MM.1S (cell line): Measurements from ENCODE around the gene WIZ.

Source experiments
- DNase-seq: peaks from one replicate; pipeline ENCODE4 v3.0.0-alpha.2; 2015
- H2AFZ ChIP-seq: fragments of 300-600 bp; sonication (generic); 2 replicates; pipeline ENCODE4 v1.6.0; 2016; ENCODE audit warnings: antibody characterized with exemption, low read length
- H3F3A ChIP-seq: fragments of 300-600 bp; sonication (generic); 2 replicates; pipeline ENCODE4 v1.6.1; 2016; ENCODE audit warnings: mild to moderate bottlenecking, antibody characterized with exemption, low read length, moderate library complexity, mixed read lengths; ENCODE audit not compliant: insufficient read depth
- H3K27ac ChIP-seq: fragments of 300-600 bp; sonication (generic); 2 replicates; pipeline ENCODE4 v1.5.1; 2016; ENCODE audit warnings: mild to moderate bottlenecking, low read length
- H3K27me3 ChIP-seq: fragments of 300-600 bp; sonication (generic); replicated peaks from 2 replicates; pipeline ENCODE4 v1.6.0; 2016; ENCODE audit warnings: low read length; ENCODE audit not compliant: insufficient read depth
- H3K36me3 ChIP-seq: fragments of 300-600 bp; sonication (generic); replicated peaks from 2 replicates; pipeline ENCODE4 v1.6.1; 2016; ENCODE audit warnings: mild to moderate bottlenecking, low read length, mixed read lengths; ENCODE audit not compliant: insufficient read depth
- H3K4me1 ChIP-seq: fragments of 300-600 bp; sonication (generic); 2 replicates; pipeline ENCODE4 v1.6.1; 2016; ENCODE audit warnings: low read length, mixed read lengths
- H3K4me2 ChIP-seq: fragments of 300-600 bp; sonication (generic); 2 replicates; pipeline ENCODE4 v1.6.0; 2016; ENCODE audit warnings: low read depth, low read length
- H3K4me3 ChIP-seq: fragments of 300-600 bp; sonication (generic); 2 replicates; pipeline ENCODE4 v1.5.1; 2016; ENCODE audit warnings: low read length, mixed read lengths
- H3K79me2 ChIP-seq: fragments of 300-600 bp; sonication (generic); 2 replicates; pipeline ENCODE4 v1.6.1; 2016; ENCODE audit warnings: mixed run types, low read length, mixed read lengths
- H3K9ac ChIP-seq: fragments of 300-600 bp; sonication (generic); 2 replicates; pipeline ENCODE4 v1.6.1; 2016; ENCODE audit warnings: low read length, mixed read lengths
- H3K9me2 ChIP-seq: fragments of 300-600 bp; sonication (generic); replicated peaks from 2 replicates; pipeline ENCODE4 v1.6.1; 2016; ENCODE audit warnings: mild to moderate bottlenecking, low read length, mixed read lengths; ENCODE audit not compliant: insufficient read depth
- H3K9me3 ChIP-seq: fragments of 300-600 bp; sonication (generic); replicated peaks from 2 replicates; pipeline ENCODE4 v1.6.1; 2016; ENCODE audit warnings: mild to moderate bottlenecking, low read length, mixed read lengths; ENCODE audit not compliant: insufficient read depth
- H4K20me1 ChIP-seq: fragments of 300-600 bp; sonication (generic); 2 replicates; pipeline ENCODE4 v1.6.1; 2016; ENCODE audit warnings: mild to moderate bottlenecking, low read length, moderate library complexity, mixed read lengths; ENCODE audit not compliant: insufficient read depth
- EZH2 ChIP-seq: fragments of 300-600 bp; sonication (generic); optimal IDR thresholded peaks from 2 replicates; pipeline ENCODE3; 2017; ENCODE audit warnings: low read depth, mild to moderate bottlenecking, antibody characterized with exemption, low read length, mixed read lengths
- EZH2phosphoT487 ChIP-seq: fragments of 300-600 bp; sonication (generic); IDR thresholded peaks from 2 replicates; pipeline ENCODE4 v1.6.1; 2018; ENCODE audit warnings: antibody characterized with exemption, low read length
- TF ChIP-seq, protein P1 (sequence below): fragments of 300-600 bp; sonication (generic); IDR thresholded peaks from 2 replicates; pipeline ENCODE4 v1.5.1; 2016; ENCODE audit warnings: antibody characterized with exemption, low read length, mixed read lengths

WIZ gene

DNA sequence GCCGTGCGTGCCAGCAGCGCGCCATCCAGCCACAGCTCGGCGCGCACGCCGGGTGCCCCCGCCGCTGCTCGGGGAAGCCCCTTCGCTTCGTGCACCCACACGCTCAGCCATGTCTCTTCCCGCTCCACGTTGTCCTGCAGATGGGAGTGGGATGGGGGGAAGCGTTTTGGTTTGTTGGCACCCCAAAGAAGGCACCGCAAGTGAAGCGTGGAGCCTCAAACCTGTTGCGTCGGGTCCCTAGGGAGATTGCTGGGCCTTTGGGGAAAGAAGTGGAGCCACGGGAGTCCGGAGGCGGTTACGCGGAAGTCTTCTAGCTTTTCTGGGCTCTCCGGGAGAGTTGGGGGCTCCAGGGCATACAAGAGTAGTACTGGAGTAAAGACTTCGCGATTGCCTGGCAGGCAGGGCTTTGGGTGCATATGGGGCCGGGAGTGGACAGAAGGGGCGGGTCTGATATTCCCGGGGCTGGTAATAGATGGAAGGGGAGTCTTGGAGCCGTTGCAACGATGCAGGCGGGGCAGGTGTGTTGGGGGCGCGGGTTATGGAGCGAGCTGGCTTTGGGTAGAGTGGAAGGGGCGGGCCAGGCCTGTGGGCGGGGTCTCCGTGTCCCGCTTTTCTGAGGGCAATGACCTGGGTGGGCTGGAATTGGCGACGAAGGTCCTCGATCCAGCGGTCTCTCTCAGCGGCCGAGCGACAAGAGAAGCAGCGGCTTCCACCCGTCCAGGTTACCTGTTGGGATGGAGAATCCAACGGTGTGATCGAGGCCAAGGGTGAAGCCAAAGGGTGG is 8.1 kb upstream of the WIZ start:
- no peak overlapping the region for H3K9ac ChIP-seq
- no peak overlapping the region for H3K4me2 ChIP-seq
- DNase-seq = no peak
- TF ChIP-seq, protein P1, sequence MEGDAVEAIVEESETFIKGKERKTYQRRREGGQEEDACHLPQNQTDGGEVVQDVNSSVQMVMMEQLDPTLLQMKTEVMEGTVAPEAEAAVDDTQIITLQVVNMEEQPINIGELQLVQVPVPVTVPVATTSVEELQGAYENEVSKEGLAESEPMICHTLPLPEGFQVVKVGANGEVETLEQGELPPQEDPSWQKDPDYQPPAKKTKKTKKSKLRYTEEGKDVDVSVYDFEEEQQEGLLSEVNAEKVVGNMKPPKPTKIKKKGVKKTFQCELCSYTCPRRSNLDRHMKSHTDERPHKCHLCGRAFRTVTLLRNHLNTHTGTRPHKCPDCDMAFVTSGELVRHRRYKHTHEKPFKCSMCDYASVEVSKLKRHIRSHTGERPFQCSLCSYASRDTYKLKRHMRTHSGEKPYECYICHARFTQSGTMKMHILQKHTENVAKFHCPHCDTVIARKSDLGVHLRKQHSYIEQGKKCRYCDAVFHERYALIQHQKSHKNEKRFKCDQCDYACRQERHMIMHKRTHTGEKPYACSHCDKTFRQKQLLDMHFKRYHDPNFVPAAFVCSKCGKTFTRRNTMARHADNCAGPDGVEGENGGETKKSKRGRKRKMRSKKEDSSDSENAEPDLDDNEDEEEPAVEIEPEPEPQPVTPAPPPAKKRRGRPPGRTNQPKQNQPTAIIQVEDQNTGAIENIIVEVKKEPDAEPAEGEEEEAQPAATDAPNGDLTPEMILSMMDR = no peak
- TF ChIP-seq EZH2 (no peak), EZH2phosphoT487 (no peak)
- no peaks in the 10 kb centered on the region; the same call in none of the 2 replicates for H3K36me3 ChIP-seq
- no peak overlapping the region for H3K27ac ChIP-seq
- H3K4me3 ChIP-seq = no peak overlapping the region
- no peak overlapping the region for H2AFZ ChIP-seq
- H4K20me1 ChIP-seq = no peaks in the 10 kb centered on the region
- H3K79me2 ChIP-seq = peaks cover 26% of the 10 kb centered on the region
- no peaks in the 10 kb centered on the region for H3K4me1 ChIP-seq
- H3K9me2 ChIP-seq = no peaks in the 10 kb centered on the region
- no peaks in the 10 kb centered on the region for H3K9me3 ChIP-seq
- H3K27me3 ChIP-seq = no peaks in the 10 kb centered on the region
- H3F3A ChIP-seq = no peaks in the 10 kb centered on the region

DNA sequence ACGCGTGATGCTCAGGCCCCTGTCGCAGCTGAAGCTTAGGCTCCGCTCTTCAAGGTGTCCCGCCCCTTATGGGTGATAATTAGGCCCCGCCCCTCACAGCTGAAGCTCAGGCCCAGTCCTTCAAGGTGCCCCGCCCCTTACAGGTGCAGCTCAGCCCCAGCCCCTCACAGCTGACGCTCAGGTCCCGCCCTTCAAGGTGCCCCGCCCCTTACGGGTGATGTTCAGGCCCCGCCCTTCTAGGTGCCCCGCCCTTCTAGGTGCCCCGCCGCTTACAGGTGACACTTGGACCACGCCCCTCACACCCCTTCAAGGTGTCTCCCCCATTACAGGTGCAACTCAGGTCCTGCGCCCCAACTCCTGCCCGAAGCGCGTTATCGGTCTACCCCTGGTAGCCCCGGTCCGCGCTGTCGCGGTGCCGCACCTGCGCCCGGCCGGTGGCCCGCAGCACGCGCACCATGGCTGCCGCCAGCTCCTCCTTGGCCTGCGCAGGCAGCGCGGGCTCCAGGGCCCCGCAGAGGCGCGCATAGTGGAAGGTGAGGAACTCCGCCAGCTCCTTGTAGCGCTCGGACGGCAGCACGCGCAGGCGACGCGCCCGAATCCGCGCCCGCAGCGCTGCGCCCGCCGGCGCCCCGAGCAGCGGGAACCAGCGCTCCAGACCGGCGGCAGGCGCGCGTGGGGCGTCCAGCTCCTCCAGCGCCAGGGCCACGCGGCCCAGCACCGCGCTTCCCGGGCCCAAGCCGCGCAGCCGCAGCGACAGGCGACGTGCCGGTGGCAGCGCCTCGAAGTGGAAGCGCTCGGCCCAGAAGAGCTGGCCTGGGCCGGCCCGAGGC is 7.3 kb upstream of the WIZ start:
- no peak overlapping the region for H3K4me3 ChIP-seq
- H3K27me3 ChIP-seq = no peaks in the 10 kb centered on the region
- no peak overlapping the region for H3K4me2 ChIP-seq
- no peak for TF ChIP-seq EZH2
- no peak for TF ChIP-seq EZH2phosphoT487
- TF ChIP-seq, protein P1 = no peak
- H3K9ac ChIP-seq = no peak overlapping the region
- no peaks in the 10 kb centered on the region for H3K9me2 ChIP-seq
- no peak for DNase-seq
- no peaks in the 10 kb centered on the region; the same call in none of the 2 replicates for H3K36me3 ChIP-seq
- H3K27ac ChIP-seq = no peak overlapping the region
- no peaks in the 10 kb centered on the region for H3K9me3 ChIP-seq
- no peak overlapping the region for H2AFZ ChIP-seq
- peaks cover 1% of the 10 kb centered on the region; the same call in 1 of the 2 replicates for H3F3A ChIP-seq
- peaks cover 18% of the 10 kb centered on the region; the same call in 1 of the 2 replicates for H3K79me2 ChIP-seq
- H4K20me1 ChIP-seq = no peaks in the 10 kb centered on the region
- H3K4me1 ChIP-seq = no peaks in the 10 kb centered on the region

DNA sequence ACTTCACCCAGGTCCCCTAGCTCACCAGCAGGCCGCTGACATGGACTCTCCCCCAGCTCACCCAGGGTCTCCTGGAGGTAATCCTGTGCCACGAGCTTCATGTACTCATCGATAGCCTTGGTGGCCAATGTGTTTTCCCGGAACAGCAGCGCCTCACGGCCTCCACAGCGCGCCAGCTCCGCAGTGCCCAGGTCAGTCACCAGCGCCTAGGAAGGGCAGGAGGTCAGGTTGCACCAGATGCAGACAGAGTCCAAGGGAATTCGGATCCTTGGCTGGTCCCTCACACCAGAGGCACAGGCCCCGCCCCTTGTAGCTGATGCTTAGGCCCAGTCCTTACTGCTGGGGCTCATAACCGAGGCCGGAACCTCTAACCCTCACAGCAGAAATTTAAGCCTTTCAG is 6.7 kb upstream of the WIZ start:
- Histone ChIP-seq H3K36me3 (no peaks in the 10 kb centered on the region; the same call in none of the 2 replicates), H3K27me3 (no peaks in the 10 kb centered on the region), H2AFZ (no peak overlapping the region), H3F3A (peaks cover 8% of the 10 kb centered on the region; the same call in 1 of the 2 replicates), H3K9me3 (no peaks in the 10 kb centered on the region), H3K9ac (no peak overlapping the region), H3K4me1 (no peaks in the 10 kb centered on the region), H4K20me1 (no peaks in the 10 kb centered on the region), H3K79me2 (peaks cover 12% of the 10 kb centered on the region; the same call in 1 of the 2 replicates), H3K4me2 (no peak overlapping the region), H3K27ac (no peak overlapping the region), H3K9me2 (no peaks in the 10 kb centered on the region), H3K4me3 (no peak overlapping the region)
- DNase-seq = no peak
- no peak for TF ChIP-seq EZH2phosphoT487
- TF ChIP-seq, protein P1 = no peak
- no peak for TF ChIP-seq EZH2
